Activated naive CD4-positive, alpha-beta T cell treated with anti-CD3 and anti-CD28 coated beads, Interleukin-2, amount 10 ng/mL, durations not matched to agents 7 days and 5 days (primary cell): Measurements from ENCODE around the gene LOXL1.

Experiments used
- CTCF ChIA-PET: fragments of 350-600 bp; sonication (Branson Sonifier 250); formaldehyde crosslinking; loops from one replicate; lab custom pipeline; 2021; ENCODE audit warnings: antibody characterized with exemption; lab: Charles Lee
- DNase-seq: peaks from one replicate; pipeline ENCODE4 v3.0.0-alpha.2; 2020
- H3K27ac Mint-ChIP-seq: one replicate; pipeline ENCODE4 v1.8.0; 2021; ENCODE audit warnings: mild to moderate bottlenecking, moderate library complexity, mixed read lengths
- H3K27me3 Mint-ChIP-seq: one replicate; pipeline ENCODE4 v1.8.0; 2021; ENCODE audit warnings: mild to moderate bottlenecking, mixed read lengths
- H3K36me3 Mint-ChIP-seq: one replicate; pipeline ENCODE4 v1.8.0; 2021; ENCODE audit warnings: mixed read lengths
- H3K4me1 Mint-ChIP-seq: one replicate; pipeline ENCODE4 v1.8.0; 2021; ENCODE audit warnings: mixed read lengths
- H3K4me3 Mint-ChIP-seq: one replicate; pipeline ENCODE4 v1.8.0; 2021; ENCODE audit warnings: mild to moderate bottlenecking, moderate library complexity, mixed read lengths
- H3K9me3 Mint-ChIP-seq: one replicate; pipeline ENCODE4 v1.8.0; 2021; ENCODE audit warnings: mixed read lengths

Gene LOXL1

GRCh38 chr15:73950831-73951561, 24.7 kb downstream of the LOXL1 start:
- H3K4me3 Mint-ChIP-seq: no peak overlapping the region
- CTCF ChIA-PET: interaction anchor here (0.5 to 7.4 kb wide), 19 partner anchors 8 to 427 kb away, joined by 3 to 94 read pairs (median 3); no protein-coding TSS in a partner anchor
- DNase-seq: peak; percentile 87

DNA sequence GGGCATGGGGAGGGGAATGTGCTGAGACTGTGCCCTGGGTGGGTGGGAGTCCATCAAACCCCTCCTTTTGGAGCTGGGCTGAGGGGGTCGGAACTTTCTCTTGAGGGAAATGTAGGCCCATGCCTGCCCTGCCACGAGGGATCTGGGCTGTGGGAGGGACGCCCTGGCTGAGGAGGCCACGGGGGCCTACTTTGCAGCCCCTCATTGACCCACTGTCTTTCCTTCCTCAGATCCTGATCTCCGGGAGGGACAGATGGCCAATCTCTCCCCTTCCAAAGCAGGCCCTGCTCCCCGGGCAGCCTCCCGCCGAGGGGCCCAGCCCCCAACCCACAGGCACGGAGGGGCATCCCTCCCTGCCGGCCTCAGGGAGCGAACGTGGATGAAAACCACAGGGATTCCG, 25.3 kb downstream of the LOXL1 start:
- Mint-ChIP-seq H3K27ac (no peak overlapping the region), H3K4me1 (peaks cover 12% of the 10 kb centered on the region), H3K36me3 (no peaks in the 10 kb centered on the region), H3K9me3 (no peaks in the 10 kb centered on the region), H3K4me3 (no peak overlapping the region), H3K27me3 (peaks cover 45% of the 10 kb centered on the region)
- CTCF ChIA-PET: interaction anchor here (0.8 to 7.4 kb wide), 17 partner anchors 8 to 369 kb away, joined by 3 to 94 read pairs (median 5); no protein-coding TSS in a partner anchor
- DNase-seq: no peak

More at GRCh38 chr15:73950831-73951561, 24.7 kb downstream of the LOXL1 start:
- peaks cover 15% of the 10 kb centered on the region for H3K4me1 Mint-ChIP-seq
- no peaks in the 10 kb centered on the region for H3K9me3 Mint-ChIP-seq
- H3K27me3 Mint-ChIP-seq: peaks cover 49% of the 10 kb centered on the region
- H3K27ac Mint-ChIP-seq: no peak overlapping the region
- no peaks in the 10 kb centered on the region for H3K36me3 Mint-ChIP-seq

DNA sequence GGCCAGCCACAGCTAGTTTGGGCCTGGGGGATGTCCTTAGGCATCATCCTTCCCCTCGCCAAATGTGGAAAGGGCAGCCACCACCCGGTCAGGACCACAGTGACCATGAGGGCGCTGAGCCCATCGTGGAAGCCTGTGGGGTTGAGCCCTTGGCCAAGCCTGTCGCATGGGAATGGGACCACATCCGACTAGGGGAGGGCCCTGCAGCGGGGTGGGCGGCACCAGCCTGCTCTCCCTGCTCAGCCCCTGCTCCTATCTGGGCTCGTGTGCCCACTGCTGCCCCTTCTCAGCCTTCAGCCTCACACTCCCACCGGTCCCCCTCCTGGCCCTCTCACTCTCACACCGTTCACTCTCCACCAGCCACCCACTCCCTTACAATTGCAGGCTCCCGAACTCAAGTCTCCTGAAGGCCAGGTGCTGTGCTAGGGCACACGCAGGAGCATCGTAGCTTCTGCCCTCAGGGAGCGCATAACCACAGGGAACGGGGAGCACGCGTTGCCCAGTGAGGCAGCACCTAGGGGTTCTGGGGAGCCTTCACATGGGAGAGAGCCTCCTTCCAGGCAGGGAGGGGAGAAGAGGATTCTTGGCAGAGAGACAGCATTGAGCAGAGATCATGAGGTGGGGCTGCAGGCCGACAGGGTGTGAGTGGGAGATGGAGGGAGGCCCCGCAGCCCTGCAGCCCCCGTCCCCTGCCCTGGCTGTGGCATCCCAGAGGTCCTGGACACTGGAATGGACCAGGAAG, 26.1 kb downstream of the LOXL1 start:
- H3K4me1 Mint-ChIP-seq: peaks cover 19% of the 10 kb centered on the region
- H3K9me3 Mint-ChIP-seq: no peaks in the 10 kb centered on the region
- no peak overlapping the region for H3K27ac Mint-ChIP-seq
- H3K27me3 Mint-ChIP-seq: peaks cover 42% of the 10 kb centered on the region
- H3K4me3 Mint-ChIP-seq: no peak overlapping the region
- CTCF ChIA-PET: interaction anchor here (0.9 to 7.4 kb wide), 4 partner anchors 9 to 25 kb away, joined by 3 to 94 read pairs (median 12); no protein-coding TSS in a partner anchor
- H3K36me3 Mint-ChIP-seq: no peaks in the 10 kb centered on the region
- DNase-seq: no peak

DNA sequence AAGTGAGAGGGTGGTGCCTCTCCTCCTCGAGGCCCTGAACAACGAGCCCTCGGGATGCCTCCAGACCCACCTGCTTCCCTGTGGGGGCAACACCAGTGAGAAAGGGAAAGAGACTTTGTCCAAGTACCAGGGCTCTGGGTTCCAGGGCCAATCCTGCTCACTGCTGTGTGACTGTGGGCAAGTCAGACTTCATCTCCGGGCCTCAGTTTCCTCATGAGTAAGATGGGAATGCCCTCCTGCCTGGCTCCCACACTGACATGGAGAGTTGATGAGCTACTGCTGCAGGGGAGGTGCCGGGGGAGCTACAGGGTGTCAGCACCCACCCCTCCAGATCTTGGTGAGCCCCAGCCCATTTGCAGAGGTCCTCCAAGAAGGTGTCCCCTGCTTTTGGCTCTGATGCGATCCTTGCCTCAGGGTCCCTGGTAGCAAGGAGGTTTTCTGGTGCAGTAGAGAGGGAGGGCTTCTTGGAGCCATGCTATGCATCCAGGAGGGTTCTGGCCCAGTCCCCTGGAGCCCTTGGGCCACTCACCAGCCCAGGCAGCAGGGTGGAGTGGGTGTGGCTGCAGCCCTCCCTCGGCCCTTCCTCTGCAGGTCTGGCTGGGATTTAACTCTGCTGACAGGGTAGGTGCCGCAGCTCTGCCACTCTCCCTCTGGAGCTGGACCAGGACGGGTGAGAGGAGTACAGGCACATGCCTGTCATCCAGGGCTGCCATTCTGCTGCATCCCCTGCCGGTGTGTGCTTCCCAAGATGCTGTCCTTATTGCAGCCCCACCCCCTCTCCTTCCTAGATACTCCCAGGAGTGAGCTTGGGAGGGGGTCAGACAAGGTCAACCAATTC, 26.9 kb downstream of the LOXL1 start:
- peak; percentile 16 for DNase-seq
- Mint-ChIP-seq H3K4me1 (peaks cover 27% of the 10 kb centered on the region), H3K27ac (no peak overlapping the region), H3K36me3 (no peaks in the 10 kb centered on the region), H3K9me3 (no peaks in the 10 kb centered on the region), H3K27me3 (peaks cover 37% of the 10 kb centered on the region), H3K4me3 (no peak overlapping the region)
- CTCF ChIA-PET: interaction anchor here (1.5 to 7.4 kb wide), 2 partner anchors 12 to 25 kb away, joined by 7 to 94 read pairs; no protein-coding TSS in a partner anchor

DNA sequence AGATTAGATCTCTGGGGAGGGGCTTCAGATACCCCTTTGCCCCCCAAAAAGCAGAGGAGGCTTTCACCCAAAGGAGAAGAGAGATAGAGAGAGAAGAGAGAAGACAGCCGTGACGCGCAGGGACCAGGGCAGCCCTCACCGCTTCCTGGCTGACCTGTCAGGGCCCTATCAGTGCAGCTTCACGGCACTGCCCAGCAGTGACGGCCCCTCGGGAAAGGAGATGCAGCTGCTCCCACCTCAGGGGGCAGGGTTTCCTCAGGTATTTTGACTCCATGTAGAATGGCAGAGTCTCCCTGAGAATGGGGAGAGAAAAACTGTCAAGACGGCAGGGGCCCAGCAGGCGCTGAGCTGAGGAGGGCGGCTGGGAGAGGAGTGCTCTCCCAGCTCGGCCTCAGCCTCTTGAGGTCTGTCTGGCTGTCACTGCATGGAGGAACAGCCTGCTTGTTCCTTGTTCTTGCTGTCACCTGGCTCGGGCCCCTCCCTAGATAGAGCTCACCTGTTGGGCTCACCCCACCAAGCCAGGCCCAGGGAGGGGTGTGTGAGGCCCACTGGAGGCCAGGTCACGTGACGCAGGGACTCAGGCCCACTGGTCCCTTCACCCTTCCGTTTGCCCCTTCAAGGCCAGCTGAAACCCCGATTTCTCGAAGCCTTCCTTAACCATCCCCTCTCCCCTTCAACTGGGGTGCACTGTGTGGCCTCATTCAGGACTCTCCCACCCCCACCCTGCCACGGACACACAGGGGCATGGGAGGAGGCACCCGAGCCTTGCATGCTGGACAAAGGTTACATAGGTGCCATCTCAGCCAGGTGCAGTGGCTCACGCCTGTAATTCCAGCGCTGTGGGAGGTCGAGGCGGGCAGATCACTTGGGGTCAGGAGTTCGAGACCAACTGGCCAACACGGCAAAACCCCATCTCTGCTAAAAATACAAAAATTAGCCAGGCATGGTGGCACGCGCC, 28.2 kb downstream of the LOXL1 start:
- no peak overlapping the region for H3K4me3 Mint-ChIP-seq
- peaks cover 27% of the 10 kb centered on the region for H3K27me3 Mint-ChIP-seq
- no peak overlapping the region for H3K27ac Mint-ChIP-seq
- DNase-seq: no peak
- CTCF ChIA-PET: interaction anchor here (7.4 kb wide), 1 partner anchor 10 kb away, joined by 94 read pairs; no protein-coding TSS in a partner anchor
- no peaks in the 10 kb centered on the region for H3K36me3 Mint-ChIP-seq
- peaks cover 40% of the 10 kb centered on the region for H3K4me1 Mint-ChIP-seq
- H3K9me3 Mint-ChIP-seq: no peaks in the 10 kb centered on the region

DNA sequence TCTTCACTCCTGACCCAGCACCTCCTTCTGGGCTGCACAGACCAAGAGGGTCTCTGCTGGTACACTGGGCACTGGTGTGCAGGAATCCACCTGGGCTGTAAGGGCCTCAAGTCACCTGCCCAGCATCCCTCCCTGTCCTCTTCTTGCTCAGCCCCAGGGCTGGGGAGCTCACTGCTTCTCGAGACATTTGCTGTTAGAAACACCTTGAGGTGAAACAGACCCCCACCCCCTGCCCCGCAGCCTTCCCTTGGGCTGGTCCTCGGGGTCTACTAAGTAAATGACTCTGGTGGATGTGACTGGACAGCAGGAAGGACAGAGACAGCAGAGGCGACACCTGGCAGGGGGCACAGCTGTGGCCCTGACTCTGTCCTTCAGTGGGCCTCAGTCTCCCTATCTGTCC, 29.1 kb downstream of the LOXL1 start:
- CTCF ChIA-PET: interaction anchor here (7.4 kb wide), 1 partner anchor 10 kb away, joined by 94 read pairs; no protein-coding TSS in a partner anchor
- H3K27me3 Mint-ChIP-seq: peaks cover 25% of the 10 kb centered on the region
- DNase-seq: no peak

DNA sequence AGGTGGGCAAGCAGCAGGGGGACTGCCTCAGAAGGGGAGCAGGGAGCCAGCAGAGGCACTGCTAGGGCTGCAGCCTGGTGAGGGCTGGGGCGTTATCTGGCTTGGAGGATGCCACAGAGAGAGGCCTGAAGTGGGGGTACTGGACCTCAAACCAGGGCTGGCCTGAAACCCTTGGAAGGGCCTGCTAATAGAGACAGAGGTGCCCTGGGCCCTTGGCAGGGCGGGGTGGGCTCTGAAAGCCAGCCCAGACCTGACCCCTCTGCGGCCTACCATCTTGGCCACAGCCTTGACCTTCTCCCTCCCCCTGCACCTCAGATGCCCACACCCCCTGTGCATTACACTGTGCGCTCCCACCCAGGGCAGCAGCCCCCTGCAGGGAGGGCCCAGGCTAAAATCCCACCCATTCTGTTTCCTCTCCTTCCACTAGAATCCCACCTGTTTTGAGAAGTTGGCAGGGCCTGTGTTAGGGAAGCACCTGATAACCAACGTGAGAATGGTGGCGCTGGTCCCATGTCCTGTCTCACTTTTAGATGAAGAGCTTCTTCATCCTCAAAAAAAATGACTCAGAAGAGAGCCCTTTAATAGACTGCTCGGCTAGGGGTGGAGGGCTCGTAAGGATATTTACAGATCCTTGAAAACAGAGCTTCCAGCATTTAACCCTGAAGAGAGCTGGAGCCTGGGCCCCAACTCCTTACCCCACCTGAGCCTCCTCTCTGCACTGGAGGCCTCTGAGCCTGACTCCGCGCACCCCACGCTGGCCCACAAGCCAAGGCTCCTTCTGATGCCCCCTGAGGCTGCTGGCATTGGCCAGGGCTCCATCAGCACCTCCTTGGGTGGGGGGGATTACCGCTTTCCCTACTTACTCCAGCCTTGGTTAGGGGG, 29.8 kb downstream of the LOXL1 start:
- peaks cover 46% of the 10 kb centered on the region for H3K4me1 Mint-ChIP-seq
- no peaks in the 10 kb centered on the region for H3K9me3 Mint-ChIP-seq
- no peak for DNase-seq
- H3K27ac Mint-ChIP-seq: no peak overlapping the region
- H3K36me3 Mint-ChIP-seq: no peaks in the 10 kb centered on the region
- H3K4me3 Mint-ChIP-seq: no peak overlapping the region
- H3K27me3 Mint-ChIP-seq: peaks cover 20% of the 10 kb centered on the region
- CTCF ChIA-PET: interaction anchor here (0.8 to 1.7 kb wide), 3 partner anchors 9 to 98 kb away, joined by 3 to 6 read pairs (median 5); partner anchors contain the start of gene STOML1

More for the DNA sequence above, 29.1 kb downstream of the LOXL1 start:
- Mint-ChIP-seq H3K4me1 (peaks cover 46% of the 10 kb centered on the region), H3K36me3 (no peaks in the 10 kb centered on the region), H3K27ac (no peak overlapping the region), H3K9me3 (no peaks in the 10 kb centered on the region), H3K4me3 (no peak overlapping the region)

- CTCF ChIA-PET: interaction anchor here (0.8 to 1.7 kb wide), 4 partner anchors 9 to 97 kb away, joined by 3 to 6 read pairs (median 4); partner anchors contain the start of gene STOML1
- Mint-ChIP-seq H3K36me3 (no peaks in the 10 kb centered on the region), H3K4me3 (no peak overlapping the region), H3K4me1 (peaks cover 41% of the 10 kb centered on the region), H3K27me3 (peaks cover 17% of the 10 kb centered on the region), H3K27ac (peak overlapping the region; percentile 52), H3K9me3 (no peaks in the 10 kb centered on the region)
- DNase-seq: no peak
These were observed 30.5 kb downstream of the LOXL1 start for GRCh38 chr15:73956743-73957135.

DNA sequence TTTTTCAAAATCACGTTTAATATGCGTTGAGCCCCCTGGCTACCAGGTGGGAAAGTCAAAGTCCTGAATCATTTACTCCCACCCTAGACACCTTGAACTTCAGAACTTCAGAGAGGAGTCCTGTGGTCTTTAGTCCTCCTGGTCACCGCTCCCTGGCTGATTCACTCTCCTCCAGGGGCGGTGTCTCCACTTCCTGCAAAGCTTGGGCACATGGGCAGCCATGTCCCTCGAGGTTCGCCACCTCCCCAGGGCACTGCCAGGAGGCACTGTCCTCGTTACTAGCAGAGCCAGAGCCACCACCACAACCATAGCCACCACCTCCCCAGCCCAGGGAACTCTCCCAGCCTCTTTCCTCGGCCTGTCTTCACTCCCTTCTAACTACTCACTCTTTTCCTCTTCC, 31.0 kb downstream of the LOXL1 start:
- Mint-ChIP-seq H3K27ac (no peak overlapping the region), H3K4me1 (peaks cover 39% of the 10 kb centered on the region), H3K9me3 (no peaks in the 10 kb centered on the region), H3K27me3 (peaks cover 17% of the 10 kb centered on the region), H3K4me3 (no peak overlapping the region), H3K36me3 (no peaks in the 10 kb centered on the region)
- no peak for DNase-seq
- CTCF ChIA-PET: interaction anchor here (1.1 to 1.7 kb wide), 3 partner anchors 8 to 60 kb away, joined by 3 to 6 read pairs (median 5); partner anchors contain the start of gene STOML1

DNA sequence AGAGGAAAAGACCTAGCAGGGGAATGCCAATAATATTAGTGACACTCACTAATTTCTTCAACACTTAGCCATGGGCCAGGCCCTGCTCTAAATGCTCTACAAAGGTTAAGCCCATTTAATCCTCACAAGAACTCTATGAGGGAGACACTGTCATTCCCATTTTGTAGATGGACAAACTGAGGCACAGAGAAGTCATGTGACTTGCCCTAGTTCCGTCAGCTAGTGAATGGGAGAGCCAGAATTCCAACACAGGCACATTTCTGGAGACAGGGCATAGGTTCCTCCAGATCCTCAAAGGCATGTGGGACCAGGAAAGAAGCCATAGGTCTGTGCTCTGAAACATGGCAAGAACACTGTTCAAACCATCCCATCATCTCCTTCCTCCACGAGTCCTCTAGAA, 31.5 kb downstream of the LOXL1 start:
- Mint-ChIP-seq H3K4me1 (peaks cover 37% of the 10 kb centered on the region), H3K36me3 (no peaks in the 10 kb centered on the region), H3K27me3 (peaks cover 17% of the 10 kb centered on the region), H3K27ac (no peak overlapping the region), H3K4me3 (no peak overlapping the region), H3K9me3 (no peaks in the 10 kb centered on the region)
- CTCF ChIA-PET: interaction anchor here (1.2 to 1.7 kb wide), 4 partner anchors 8 to 61 kb away, joined by 3 to 6 read pairs (median 4); no protein-coding TSS in a partner anchor
- DNase-seq: no peak

- peak overlapping the region; percentile 30 for H3K4me3 Mint-ChIP-seq
- CTCF ChIA-PET: interaction anchor here (0.6 to 2.0 kb wide), 12 partner anchors 8 to 1828 kb away, joined by 3 to 10 read pairs (median 4); no protein-coding TSS in a partner anchor
- peaks cover 37% of the 10 kb centered on the region for H3K4me1 Mint-ChIP-seq
- peaks cover 13% of the 10 kb centered on the region for H3K27me3 Mint-ChIP-seq
- no peaks in the 10 kb centered on the region for H3K9me3 Mint-ChIP-seq
- peak; percentile 63 for DNase-seq
- H3K27ac Mint-ChIP-seq: peak overlapping the region; percentile 88
- H3K36me3 Mint-ChIP-seq: no peaks in the 10 kb centered on the region
These were observed 32.8 kb downstream of the LOXL1 start for GRCh38 chr15:73959012-73959581.
